HG03108 (cell line): Measurements from ENCODE around the gene CYTH1.

Source experiments
- ATAC-seq: cut with Tn5 transposase; IDR thresholded peaks from one replicate; pipeline ENCODE4 v1.9.1; 2021; ENCODE audit warnings: moderate library complexity; ENCODE audit not compliant: unreplicated experiment

CYTH1 gene

DNA sequence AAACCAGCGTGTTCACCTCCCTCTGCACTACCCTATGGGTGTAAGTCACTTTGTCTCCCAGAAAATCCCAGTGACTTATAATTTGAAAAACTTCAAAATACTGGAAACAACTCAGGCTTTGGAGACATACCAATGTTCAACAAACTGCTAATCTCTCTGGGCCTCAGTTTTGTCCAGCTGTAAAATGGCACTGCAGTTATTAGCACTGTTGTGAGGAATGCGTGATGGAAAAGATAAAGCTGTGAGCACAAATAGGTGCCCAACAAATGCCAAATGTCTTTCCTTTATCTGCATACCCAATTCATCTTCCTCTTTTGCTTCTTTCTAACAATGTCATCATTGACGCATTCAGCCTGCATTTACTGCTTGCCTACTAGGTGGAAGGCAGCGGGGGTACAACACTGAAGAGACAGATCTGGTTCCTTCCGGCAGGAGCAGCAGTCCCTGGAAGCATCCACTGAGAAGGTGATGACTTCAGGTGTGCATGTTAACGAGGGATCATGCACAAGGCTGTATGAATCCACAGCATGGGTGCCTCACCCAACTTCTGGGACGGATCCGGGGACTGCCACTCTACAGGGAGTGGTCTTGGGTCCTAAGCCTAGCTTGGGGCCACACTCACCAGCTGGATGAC is 63.4 kb downstream of the CYTH1 start:
- no peak for ATAC-seq

DNA sequence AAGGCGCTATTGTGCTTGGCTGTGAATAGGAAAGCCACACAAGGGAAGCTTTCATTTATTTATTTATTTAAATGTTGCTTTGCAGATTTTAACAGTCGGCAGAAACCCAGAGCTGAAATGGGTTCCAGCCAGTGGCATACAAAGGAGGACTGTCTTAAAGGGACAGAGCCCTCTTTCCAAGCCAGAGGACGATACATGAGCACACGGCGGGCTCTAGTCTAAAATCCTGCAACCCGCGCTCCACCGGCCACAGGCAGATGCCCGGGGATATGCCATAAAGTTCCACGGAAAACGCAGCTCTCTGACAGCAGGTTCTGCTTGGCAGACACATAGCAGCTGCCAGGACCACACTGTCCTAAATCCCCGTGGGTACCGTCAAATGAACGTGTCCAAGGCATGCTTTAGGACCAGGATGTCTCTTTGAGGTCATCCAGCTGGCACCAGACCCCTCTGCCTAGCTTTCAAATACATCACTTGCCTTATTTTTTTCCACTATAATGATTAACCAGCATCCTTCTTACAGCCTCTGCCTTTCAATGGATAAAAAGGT is 64.6 kb downstream of the CYTH1 start:
- ATAC-seq: no peak

DNA sequence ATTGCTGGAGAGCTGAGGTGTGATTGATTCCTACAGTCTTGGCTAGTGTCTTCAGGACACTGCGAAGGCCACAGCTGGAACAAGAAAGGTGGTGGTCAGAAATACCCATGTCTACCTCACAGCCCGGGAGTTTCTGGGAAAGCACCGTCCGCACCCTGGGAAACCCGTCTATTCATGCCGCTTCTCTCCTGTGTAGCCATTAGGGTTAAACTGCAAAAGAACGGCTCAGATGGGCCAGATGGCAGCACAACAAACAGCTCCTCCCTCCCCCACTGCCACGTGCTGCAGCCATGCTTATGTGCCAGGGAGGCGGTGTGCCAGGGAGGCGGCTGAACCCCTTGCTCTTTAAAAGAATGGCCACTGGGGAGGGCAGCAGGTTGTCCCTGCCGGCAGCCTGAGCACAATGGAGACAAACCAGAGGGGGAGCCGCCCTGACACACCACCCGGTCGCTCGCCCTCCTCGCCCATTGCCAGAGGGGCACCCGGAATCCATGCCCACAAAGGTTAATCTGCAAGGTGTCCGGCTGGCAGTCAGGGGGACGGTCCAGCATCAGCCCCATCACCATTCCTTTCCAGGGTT is 65.2 kb downstream of the CYTH1 start:
- no peak for ATAC-seq

DNA sequence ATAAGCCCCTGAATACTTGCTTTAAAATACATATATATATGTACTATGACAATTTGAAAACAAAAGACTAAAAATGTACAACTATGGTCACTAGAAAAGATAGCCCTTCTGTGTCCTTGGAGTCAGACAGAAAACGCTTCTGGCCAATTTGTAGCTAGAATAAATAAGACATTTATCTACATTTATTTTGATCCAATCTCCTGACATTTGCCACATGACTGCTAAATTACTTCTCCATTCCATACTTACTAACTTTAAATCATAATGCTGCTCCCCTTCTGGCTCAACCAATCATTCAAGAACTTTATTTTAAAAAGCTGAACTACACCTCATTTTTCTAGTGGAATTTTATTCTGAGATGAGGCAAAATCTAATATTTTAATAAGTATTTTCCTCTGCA is 65.8 kb downstream of the CYTH1 start:
- ATAC-seq: no peak

DNA sequence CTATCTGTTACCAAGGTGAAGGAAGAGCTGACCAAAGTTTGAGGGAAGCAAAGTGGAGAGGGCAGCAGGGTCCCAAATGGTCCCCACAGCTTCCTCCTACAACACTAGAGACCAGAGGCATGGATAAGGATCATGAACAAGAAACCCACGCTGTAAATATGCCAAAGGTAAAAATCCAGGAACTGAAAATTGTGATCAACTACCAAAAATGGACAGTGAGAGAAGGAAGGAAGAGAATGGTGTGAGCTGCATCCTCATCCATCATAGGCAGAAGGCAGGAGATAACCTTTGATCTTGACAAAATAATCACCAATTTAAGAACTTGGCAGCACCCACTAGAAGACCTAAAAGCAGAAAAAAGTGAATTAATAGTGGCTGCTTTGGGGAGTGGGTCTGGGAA is 66.2 kb downstream of the CYTH1 start:
- no peak for ATAC-seq

DNA sequence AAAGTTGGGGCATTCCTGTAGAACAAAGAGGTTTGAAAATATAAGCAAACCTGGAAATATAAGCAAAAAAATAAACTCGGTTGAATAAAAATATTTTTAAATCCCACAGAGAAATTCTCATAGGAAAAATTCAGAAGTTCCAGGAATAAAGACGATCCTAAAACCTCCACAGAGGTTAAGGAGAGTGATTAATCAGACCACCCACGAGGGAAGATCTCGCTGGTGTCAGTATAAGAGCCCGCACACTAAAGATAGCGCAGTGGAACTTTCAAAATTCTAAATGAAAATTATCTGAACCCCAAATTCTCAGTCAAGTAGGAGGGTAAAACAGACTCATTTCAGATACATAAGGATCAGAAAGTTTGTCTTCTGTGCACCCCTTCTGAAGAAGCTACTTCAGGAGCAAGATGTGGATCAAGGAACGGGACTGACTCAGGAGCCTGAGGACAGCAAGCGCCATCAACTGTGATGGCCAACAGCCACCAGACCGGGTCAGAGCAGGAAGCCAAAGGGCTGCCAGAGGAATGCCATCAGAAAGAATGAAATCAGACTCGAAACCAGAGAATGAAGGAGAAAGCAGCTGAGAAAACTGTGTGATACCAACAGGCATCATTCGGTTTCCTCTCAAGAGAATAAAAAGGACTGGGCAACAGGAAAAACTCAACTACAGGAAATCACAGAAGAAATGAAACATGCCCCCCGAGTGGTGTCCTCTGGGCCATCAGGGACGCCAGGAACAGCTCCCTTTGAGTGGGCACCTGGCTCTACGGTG is 66.9 kb downstream of the CYTH1 start:
- ATAC-seq: no peak

DNA sequence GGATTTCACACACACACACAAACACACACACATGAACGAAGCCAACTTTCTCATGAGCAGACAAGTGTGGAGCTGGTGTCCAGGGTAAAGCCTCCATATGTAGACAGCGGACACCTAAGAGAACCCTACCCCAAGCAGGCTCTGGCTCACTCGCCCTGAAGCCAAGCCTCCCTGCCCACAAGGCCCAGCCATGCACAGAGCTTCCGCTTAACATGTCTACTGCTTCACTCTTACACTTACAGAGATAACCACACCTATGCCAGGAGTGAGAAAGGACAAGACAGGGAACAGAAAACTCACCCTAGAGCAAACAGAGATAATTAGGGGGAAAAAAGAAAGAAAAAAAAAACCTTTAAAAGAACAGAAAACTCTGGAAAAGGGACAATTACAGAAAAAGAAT is 67.5 kb downstream of the CYTH1 start:
- no peak for ATAC-seq

DNA sequence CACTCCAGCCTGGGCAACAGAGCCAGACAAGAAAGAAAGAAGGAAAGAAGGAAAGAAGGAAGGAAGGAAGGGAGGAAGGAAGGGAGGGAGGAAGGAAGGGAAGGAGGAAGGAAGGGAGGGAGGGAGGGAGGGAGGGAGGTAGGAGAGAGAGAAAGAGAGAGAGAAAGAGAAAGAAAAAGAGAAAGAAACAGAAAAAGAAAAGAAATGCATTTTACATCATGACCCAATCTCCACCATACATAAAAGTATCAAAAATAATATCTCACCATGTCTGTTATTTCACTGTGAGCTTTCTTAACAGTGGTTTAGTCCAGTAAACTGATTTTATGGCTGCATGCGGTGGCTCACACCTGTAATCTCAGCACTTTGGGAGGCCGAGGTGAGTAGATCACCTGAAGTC is 70.0 kb downstream of the CYTH1 start:
- no peak for ATAC-seq

DNA sequence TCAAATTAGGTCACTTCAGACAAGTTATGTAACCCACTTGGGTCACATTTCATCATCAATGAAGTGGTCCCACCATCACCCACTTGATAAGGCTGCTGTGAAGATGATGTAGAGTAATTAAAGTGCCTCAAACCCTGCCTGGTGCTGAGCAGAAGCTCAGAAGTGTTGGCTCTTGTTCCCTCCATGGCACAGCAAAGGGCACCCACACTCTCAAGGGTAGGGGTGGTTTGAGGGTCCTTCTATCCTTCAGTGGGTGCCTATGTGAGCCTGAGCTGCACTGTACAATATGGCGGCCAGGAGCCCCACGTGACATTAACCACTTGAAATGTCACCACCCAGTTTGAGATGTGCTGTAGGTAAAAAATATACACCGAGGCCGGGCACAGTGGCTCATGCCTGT is 71.5 kb downstream of the CYTH1 start:
- no peak for ATAC-seq

DNA sequence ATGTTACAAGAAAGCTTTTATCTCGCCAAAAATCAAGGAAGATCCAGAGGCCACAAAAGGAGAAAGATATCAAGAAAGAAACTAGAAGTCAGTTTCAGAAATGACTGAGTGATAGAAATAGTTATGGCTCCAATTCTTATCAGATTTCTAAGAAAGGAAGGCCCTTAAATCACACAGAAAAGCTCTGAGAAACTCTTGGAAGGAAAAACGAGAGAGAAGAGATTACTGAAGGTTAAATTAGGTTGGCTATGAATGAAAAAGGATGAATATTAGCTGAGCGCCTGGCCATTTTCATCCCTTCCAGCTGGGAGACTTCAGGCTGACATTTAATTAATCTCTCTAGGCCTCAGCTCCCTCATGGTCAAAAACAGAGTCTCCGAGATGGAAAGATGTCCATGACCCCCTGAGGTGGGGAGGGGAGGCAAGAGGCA is 72.3 kb downstream of the CYTH1 start:
- ATAC-seq: no peak

DNA sequence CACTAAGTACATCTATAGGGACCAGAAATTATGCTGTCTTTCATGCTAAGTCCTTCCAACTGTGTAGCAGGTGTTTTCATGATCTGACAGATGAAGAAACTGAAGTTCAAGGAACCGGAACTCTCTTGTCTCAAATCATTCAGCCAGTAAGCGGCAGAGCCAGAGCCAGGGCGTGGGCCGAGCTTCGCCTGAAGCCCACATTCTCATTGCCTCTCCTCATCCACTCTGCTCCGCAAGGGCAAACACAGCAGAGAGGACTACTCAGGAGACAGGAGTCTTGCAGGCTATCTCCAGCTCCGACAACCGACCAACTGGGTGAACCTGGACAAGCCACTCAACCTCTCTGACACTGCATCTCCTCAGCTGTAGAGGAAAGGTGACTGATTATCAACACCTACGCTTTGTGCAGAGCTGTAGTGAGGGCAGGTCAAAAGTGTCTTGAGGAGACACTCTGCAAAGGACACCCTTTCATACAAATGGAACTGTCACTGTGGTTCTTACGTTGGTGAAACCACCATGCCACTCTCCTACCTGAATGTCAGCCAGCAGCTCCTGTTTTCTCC is 72.9 kb downstream of the CYTH1 start:
- peak; percentile 41 for ATAC-seq

DNA sequence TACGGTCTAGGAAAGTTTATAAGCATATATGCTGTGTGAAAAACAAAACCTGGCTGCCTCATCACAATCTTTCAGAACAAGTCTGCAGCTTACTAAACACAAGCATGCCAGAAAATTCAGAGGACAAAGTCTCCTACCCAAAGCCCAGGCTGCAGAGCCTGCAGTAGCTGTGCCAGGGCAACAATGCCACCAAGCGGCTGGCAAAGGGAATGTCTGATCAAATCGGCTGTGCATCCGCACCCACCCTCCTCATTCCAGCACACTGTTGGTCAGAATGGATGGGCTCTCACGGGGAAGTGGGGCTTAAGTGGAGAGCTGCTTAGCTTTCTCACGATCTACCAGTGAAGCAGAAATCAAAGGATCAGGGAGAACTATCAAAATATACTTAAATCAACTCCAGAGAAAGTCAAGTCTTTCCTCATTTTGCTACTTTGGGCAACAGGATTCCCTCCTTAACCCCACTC is 73.5 kb downstream of the CYTH1 start:
- peak; percentile 31 for ATAC-seq

DNA sequence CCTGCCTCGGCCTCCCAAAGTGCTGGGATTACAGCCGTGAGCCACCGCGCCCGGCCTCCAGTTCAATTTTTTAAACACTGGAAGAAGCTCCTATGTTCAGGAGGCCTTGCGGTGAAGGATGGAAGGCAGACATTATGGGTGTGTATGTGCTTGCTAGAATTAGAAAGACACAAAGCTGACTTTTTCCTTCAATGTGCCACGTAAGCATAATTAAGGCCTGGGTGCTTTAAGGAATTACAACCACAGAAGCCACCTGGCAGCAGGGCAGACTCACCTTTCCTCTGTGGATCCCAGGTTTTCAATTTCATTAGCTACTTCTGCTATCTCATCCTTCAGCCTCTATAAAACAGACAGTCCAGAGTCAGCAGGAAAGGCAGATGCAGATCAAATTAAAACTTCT is 74.2 kb downstream of the CYTH1 start:
- no peak for ATAC-seq

DNA sequence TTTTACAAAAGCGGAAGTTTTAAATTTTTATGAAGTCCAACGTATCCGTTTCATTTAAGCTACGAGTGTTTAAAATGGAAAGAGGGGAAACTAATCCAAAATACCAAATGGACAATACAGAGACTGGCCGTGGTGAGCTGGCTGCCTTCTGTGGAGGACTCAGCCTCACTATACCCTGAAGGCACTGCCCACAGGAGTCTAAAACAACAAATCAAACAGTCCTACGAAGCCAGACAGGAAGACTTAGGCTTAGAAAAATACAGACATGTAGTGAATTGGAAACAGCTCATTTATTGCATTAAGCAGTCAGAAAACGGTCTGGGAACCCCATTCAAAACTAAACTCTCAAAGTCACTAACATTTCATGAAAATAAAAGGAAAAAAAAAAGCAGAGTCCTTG is 75.1 kb downstream of the CYTH1 start:
- ATAC-seq: no peak

DNA sequence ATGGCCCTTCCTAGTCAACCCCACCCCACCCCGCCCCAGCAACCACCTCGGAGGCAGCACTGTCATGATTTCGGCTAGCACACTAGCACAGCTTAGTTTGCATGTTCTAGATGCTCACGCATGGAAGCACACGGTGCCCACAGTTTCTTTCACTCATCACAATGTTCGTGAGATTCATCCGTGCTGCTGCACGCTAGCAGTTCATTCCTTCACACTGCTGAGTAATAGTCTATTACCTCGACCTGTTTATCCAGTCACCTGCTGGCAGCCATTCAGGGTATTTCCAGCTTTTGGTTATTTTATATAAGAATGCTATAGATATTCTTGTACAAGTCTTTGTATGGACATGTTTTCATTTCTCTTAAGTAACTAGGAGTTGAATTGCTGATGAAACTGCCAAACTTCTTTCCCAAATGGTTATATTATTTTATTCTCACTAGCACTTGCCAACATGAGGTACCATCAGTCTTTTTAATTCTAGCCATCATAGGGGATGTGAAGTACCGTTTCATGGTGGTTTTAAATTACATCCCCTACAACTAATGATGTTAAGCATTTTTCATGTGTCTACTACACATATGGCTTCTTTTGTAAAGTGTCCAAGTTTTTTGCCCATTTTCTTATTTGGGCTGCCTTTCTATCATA is 75.7 kb downstream of the CYTH1 start:
- ATAC-seq: peak; percentile 54

DNA sequence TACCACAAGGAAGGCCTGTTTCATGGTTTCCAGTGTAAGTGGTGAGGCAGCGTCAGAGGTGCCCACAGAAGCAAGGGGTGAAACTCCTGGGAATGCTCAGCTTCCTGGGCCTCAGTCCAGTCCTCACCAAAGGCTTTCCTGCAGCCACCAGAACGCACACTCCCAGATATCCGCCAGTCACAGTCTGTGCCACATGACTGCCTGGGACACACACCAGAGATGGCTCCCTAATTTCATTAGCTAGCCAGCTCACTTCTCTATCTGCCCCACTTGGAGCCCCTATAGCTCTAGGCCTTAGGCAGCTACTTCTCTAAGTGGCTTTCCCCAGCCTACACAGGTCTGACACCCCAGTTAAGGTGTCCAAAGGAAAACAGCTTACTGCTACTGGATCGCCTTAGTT is 77.0 kb downstream of the CYTH1 start:
- ATAC-seq: no peak

DNA sequence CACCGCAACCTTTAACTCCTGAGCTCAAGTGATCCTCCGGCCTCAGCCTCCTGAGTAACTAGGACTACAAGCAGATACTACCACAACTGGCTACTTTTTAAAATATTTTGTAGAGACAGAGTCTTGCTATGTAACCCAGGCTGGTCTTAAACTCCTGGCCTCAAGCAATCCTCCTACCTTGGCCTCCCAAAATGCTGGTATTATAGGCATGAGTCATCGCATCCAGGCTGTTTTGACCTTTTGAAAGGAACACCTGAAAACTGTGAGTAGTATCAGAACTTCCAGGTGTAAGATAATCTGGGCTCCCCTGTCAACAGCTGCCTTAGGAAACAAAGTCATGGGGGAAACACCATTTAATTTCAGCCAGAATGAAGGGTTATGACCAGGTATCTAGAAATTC is 77.5 kb downstream of the CYTH1 start:
- no peak for ATAC-seq

DNA sequence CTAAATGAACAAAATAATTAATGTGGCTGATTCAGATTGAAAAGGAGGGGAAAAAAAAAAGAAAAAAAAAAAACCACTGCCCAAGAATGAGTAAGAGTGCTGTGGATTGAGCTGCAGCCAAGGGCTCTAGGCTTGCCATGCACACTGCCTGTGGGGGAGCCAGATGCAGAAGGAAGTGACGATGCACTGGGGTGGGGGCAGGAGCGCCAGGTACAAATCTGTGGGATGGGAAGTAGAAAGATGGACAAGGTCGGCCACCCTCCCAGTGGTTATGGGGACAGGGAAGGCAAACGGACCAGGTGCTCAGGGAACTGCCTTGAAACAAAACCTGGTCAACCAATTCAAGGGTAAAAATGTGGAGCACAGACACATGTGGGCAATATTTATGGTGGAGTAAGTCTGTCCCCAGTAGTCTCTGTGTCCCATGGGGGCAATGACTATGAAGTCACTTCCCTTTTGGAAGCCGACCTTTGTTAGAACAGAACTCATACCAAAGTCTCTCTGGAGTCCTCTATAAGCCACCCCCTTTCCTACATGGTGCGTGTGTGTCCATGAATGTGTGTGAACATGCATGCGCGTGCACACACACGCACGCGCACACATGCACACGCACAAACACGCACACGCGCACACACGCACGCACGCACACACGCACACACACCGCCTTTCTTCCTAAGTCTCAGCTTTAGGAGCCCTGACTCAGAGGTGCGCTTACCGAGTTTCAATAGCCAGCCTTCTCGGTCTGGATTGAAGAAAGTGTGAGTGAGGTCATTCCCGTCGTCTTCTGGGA is 84.3 kb downstream of the CYTH1 start:
- ATAC-seq: no peak

DNA sequence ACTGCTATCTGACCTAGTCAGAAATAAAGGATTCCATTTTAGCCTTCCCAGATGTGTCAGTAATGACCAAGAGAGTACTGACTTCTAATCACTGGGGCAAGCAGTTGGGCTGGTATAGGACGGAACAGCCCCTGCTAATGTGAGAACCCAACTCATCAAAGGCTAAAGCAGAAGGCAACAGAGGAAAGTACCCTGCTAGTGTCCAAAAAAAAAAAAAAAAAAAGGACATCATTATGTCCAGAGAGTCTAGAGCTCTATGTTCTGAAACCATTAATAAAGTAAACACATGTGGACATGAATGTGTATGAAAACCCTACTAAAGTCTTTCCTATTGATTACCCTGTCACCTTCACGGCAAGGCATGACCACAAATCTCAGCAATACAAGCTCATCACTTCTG is 85.0 kb downstream of the CYTH1 start:
- no peak for ATAC-seq
